ENCODE data around the gene HMGN1.

DNA sequence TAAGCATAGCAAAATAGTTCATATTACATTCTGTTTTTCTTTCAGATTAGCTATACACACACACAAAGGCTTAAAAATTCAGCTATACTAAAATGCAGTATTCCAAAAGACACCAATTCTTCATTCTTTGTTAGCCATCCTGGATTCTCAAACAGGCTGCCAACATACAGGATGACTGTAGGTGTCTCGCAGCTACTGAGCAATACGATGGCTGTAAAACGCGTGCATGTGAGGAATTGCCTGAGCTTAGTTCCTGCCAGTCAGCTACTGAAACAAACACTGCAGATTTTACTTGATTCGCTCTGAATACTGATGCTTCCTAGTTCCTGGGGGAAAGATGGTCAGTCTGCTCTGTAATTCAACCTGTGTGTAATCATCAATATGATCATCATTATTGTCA lies 24.7 kb upstream of the HMGN1 start:
- no peak for TF ChIP-seq POLR2A (IDR thresholded peaks at IDR 0.05)
- TF ChIP-seq, protein P1, sequence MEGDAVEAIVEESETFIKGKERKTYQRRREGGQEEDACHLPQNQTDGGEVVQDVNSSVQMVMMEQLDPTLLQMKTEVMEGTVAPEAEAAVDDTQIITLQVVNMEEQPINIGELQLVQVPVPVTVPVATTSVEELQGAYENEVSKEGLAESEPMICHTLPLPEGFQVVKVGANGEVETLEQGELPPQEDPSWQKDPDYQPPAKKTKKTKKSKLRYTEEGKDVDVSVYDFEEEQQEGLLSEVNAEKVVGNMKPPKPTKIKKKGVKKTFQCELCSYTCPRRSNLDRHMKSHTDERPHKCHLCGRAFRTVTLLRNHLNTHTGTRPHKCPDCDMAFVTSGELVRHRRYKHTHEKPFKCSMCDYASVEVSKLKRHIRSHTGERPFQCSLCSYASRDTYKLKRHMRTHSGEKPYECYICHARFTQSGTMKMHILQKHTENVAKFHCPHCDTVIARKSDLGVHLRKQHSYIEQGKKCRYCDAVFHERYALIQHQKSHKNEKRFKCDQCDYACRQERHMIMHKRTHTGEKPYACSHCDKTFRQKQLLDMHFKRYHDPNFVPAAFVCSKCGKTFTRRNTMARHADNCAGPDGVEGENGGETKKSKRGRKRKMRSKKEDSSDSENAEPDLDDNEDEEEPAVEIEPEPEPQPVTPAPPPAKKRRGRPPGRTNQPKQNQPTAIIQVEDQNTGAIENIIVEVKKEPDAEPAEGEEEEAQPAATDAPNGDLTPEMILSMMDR (IDR thresholded peaks at IDR 0.05), result peak in 3 of 6 experiments; percentile 57 to 69 (median 60)

Data from Peyer's patch (tissue), 4 donors.